Neuronal stem cell (in vitro differentiated cells): Measurements from ENCODE around the gene ZKSCAN4.

Experiments used
- DNase-seq: peaks from one replicate; pipeline ENCODE4 v3.0.0-alpha.2; 2013; ENCODE audit warnings: low spot score
- H2AFZ ChIP-seq: one replicate; pipeline ENCODE4 v1.6.1; 2013; ENCODE audit warnings: mild to moderate bottlenecking, low read length, inconsistent platforms
- H2AK5ac ChIP-seq: 2 replicates; pipeline ENCODE4 v1.6.1; 2013; ENCODE audit warnings: low read depth, mild to moderate bottlenecking, inconsistent platforms, low read length, moderate library complexity, mixed read lengths
- H2BK120ac ChIP-seq: 2 replicates; pipeline ENCODE4 v1.6.1; 2013; ENCODE audit warnings: low read depth, mild to moderate bottlenecking, inconsistent platforms, low read length, moderate library complexity, mixed read lengths
- H2BK12ac ChIP-seq: one replicate; pipeline ENCODE4 v1.6.1; 2013; ENCODE audit warnings: low read length, inconsistent platforms
- H2BK15ac ChIP-seq: 2 replicates; pipeline ENCODE4 v1.6.1; 2013; ENCODE audit warnings: mild to moderate bottlenecking, low read length, inconsistent platforms, mixed read lengths
- H2BK5ac ChIP-seq: one replicate; pipeline ENCODE4 v1.6.1; 2013; ENCODE audit warnings: inconsistent platforms, mild to moderate bottlenecking, low read length, moderate library complexity
- H3K14ac ChIP-seq: one replicate; pipeline ENCODE4 v1.6.1; 2013; ENCODE audit warnings: low read length, inconsistent platforms
- H3K18ac ChIP-seq: 2 replicates; pipeline ENCODE4 v1.6.1; 2013; ENCODE audit warnings: low read length, inconsistent platforms
- H3K23ac ChIP-seq: 2 replicates; pipeline ENCODE4 v1.6.1; 2013; ENCODE audit warnings: low read depth, mild to moderate bottlenecking, mixed read lengths, low read length, inconsistent platforms; ENCODE audit not compliant: poor library complexity
- H3K27ac ChIP-seq: replicated peaks from 3 replicates; pipeline ENCODE4 v1.5.1; 2013; ENCODE audit warnings: low read length, inconsistent platforms
- H3K27me3 ChIP-seq, 3 experiments: 2 replicates each; pipeline ENCODE4 v1.6.1; 2013; ENCODE audit warnings: low read length in 3 of 3, mild to moderate bottlenecking in 2 of 3, inconsistent platforms in 1 of 3, low read depth in 1 of 3, mixed read lengths in 1 of 3, moderate library complexity in 1 of 3; ENCODE audit not compliant: control insufficient read depth in 3 of 3, insufficient read depth in 3 of 3
- H3K36me3 ChIP-seq, 2 donors: replicated peaks in 1 of 2; 2 replicates each; pipeline ENCODE4 v1.6.1; 2013; ENCODE audit warnings: low read length in 2 of 2; ENCODE audit not compliant: control insufficient read depth in 2 of 2, insufficient read depth in 2 of 2
- H3K4ac ChIP-seq: 2 replicates; pipeline ENCODE4 v1.6.1; 2013; ENCODE audit warnings: inconsistent platforms, mild to moderate bottlenecking, low read length, moderate library complexity
- H3K4me1 ChIP-seq, 2 donors: 1 replicate in 1 of 2; 2 replicates in 1 of 2; pipeline ENCODE4 v1.6.1; 2013; ENCODE audit warnings: low read length in 2 of 2, low read depth in 1 of 2; ENCODE audit not compliant: control insufficient read depth in 2 of 2, insufficient read depth in 1 of 2
- H3K4me2 ChIP-seq: one replicate; pipeline ENCODE4 v1.6.1; 2013; ENCODE audit warnings: mild to moderate bottlenecking, low read length, inconsistent platforms; ENCODE audit not compliant: insufficient read depth, poor library complexity, severe bottlenecking
- H3K4me3 ChIP-seq, 2 donors: 2 replicates each; pipeline ENCODE4 v1.5.1; 2013; ENCODE audit warnings: low read length in 2 of 2, mild to moderate bottlenecking in 2 of 2, inconsistent platforms in 1 of 2, moderate library complexity in 1 of 2
- H3K79me1 ChIP-seq: one replicate; pipeline ENCODE4 v1.6.1; 2013; ENCODE audit warnings: low read depth, mild to moderate bottlenecking, inconsistent platforms, low read length, moderate library complexity
- H3K9ac ChIP-seq: one replicate; pipeline ENCODE4 v1.6.1; 2013; ENCODE audit warnings: mild to moderate bottlenecking, low read depth, low read length, inconsistent platforms; ENCODE audit not compliant: poor library complexity
- H3K9me3 ChIP-seq, 2 donors: replicated peaks in 1 of 2; 2 replicates each; pipeline versions ENCODE3 to v1.6.1; 2013; ENCODE audit warnings: low read length in 2 of 2, mild to moderate bottlenecking in 2 of 2, inconsistent platforms in 1 of 2, low read depth in 1 of 2, mixed read lengths in 1 of 2, moderate library complexity in 1 of 2; ENCODE audit not compliant: control insufficient read depth in 2 of 2, insufficient read depth in 1 of 2
- H4K8ac ChIP-seq: one replicate; pipeline ENCODE4 v1.6.1; 2013; ENCODE audit warnings: low read depth, mild to moderate bottlenecking, inconsistent platforms, low read length, moderate library complexity
- H4K91ac ChIP-seq: one replicate; pipeline ENCODE4 v1.6.1; 2013; ENCODE audit warnings: low read length, low read depth, mild to moderate bottlenecking, inconsistent platforms; ENCODE audit not compliant: poor library complexity
- WGBS, 2 donors: extraction: QIAGEN DNeasy Blood & Tissue Kit; methylation state at CpG; one replicate each; pipeline ENCODE4 v1.1.7; 2013; ENCODE audit warnings: missing lambda C conversion rate in 2 of 2, mixed read lengths in 1 of 2; ENCODE audit not compliant: insufficient read length in 2 of 2, insufficient replicate concordance in 1 of 2; ENCODE audit errors: extremely low coverage in 2 of 2; 5-methylcytosine and 5-hydroxymethylcytosine counted together

Gene ZKSCAN4

GRCh38 chr6:28205879-28206278 is 46.2 kb downstream of the ZKSCAN4 start:
- Histone ChIP-seq H2BK15ac (no peak overlapping the region), H3K79me1 (no peaks in the 10 kb centered on the region), H2AFZ (no peak overlapping the region), H4K91ac (no peak overlapping the region), H2BK120ac (no peak overlapping the region), H3K9ac (no peak overlapping the region), H4K8ac (no peak overlapping the region), H3K18ac (no peak overlapping the region), H3K4me2 (no peak overlapping the region), H3K4me3 (no peak overlapping the region), H3K23ac (no peak overlapping the region), H3K4me1 (peaks cover 3 to 8% of the 10 kb centered on the region in 2 donors), H3K27me3 (peaks cover 7 to 66% (median 34%) of the 10 kb centered on the region in 3 experiments), H3K14ac (no peak overlapping the region), H2BK5ac (no peak overlapping the region), H3K27ac (no peak overlapping the region), H3K4ac (no peak overlapping the region), H2AK5ac (no peak overlapping the region), H3K36me3 (no peaks in the 10 kb centered on the region), H2BK12ac (no peak overlapping the region), H3K9me3 (peaks cover 0 to 11% of the 10 kb centered on the region in 2 donors)
- WGBS, 2 donors: no CpG with 5 or more reads among the region's 1 CpG
- DNase-seq: no peak

- H3K14ac ChIP-seq: no peak overlapping the region
- no peak overlapping the region for H3K4me3 ChIP-seq
- H2BK12ac ChIP-seq: no peak overlapping the region
- no peak overlapping the region for H2AFZ ChIP-seq
- H3K4me2 ChIP-seq: no peak overlapping the region
- no peak overlapping the region for H4K8ac ChIP-seq
- H3K36me3 ChIP-seq: no peaks in the 10 kb centered on the region
- no peak overlapping the region for H2BK15ac ChIP-seq
- H2BK120ac ChIP-seq: no peak overlapping the region
- no peak overlapping the region for H3K27ac ChIP-seq
- peaks cover 3 to 8% of the 10 kb centered on the region in 2 donors for H3K4me1 ChIP-seq
- H3K79me1 ChIP-seq: no peaks in the 10 kb centered on the region
- no peak overlapping the region for H3K9ac ChIP-seq
- no peak overlapping the region for H3K23ac ChIP-seq
- peaks cover 4 to 11% of the 10 kb centered on the region in 2 donors for H3K9me3 ChIP-seq
- DNase-seq: no peak
- no peak overlapping the region for H3K18ac ChIP-seq
- WGBS, 2 donors: no CpG with 5 or more reads among the region's 4 CpGs
- H3K27me3 ChIP-seq: peaks cover 2 to 39% (median 22%) of the 10 kb centered on the region in 3 experiments
- H2BK5ac ChIP-seq: no peak overlapping the region
- H2AK5ac ChIP-seq: no peak overlapping the region
- no peak overlapping the region for H3K4ac ChIP-seq
- H4K91ac ChIP-seq: no peak overlapping the region
Measured at GRCh38 chr6:28203201-28203600, 48.9 kb downstream of the ZKSCAN4 start.

- Histone ChIP-seq H2BK5ac (no peak overlapping the region), H3K14ac (no peak overlapping the region), H3K4me1 (no peaks in the 10 kb centered on the region), H2BK120ac (no peak overlapping the region), H3K4me3 (no peak overlapping the region), H3K27ac (no peak overlapping the region), H3K4me2 (no peak overlapping the region), H3K79me1 (no peaks in the 10 kb centered on the region), H3K23ac (no peak overlapping the region), H2AK5ac (no peak overlapping the region), H3K36me3 (no peaks in the 10 kb centered on the region), H2AFZ (no peak overlapping the region), H3K27me3 (peaks cover 0 to 8% (median under 1%) of the 10 kb centered on the region in 3 experiments), H3K9me3 (peaks cover 0 to 4% of the 10 kb centered on the region in 2 donors), H3K9ac (no peak overlapping the region), H2BK12ac (no peak overlapping the region), H3K18ac (no peak overlapping the region), H4K8ac (no peak overlapping the region), H4K91ac (no peak overlapping the region), H3K4ac (no peak overlapping the region), H2BK15ac (no peak overlapping the region)
- DNase-seq: no peak
- WGBS, 2 donors: no CpG with 5 or more reads among the region's 1 CpG
Measured at GRCh38 chr6:28200020-28200419, 52.0 kb downstream of the ZKSCAN4 start.
